ENCODE measurements around the gene AKAP14. TPM values are rescaled to one million over a fixed set of nuclear protein-coding genes. Genes with fewer than 3 reads are reported as not detected.
A peak's percentile ranks its signal among the peaks of the same experiment; 100 is the strongest.

AKAP14 gene
- total RNA-seq, 2 experiments from 2014 or later, result not detected

GRCh38 chrX:119935215-119935874 is 39.7 kb downstream of the AKAP14 start:
- Histone ChIP-seq H4K20me1 (ENCODE audit: insufficient read depth, low read length) (no peaks in the 10 kb centered on the region), H2AFZ (ENCODE audit: low read length) (no peak overlapping the region), H3K9me3 (ENCODE audit: low read length) (no peaks in the 10 kb centered on the region), H3K79me2 (ENCODE audit: insufficient read depth, low read depth, low read length) (no peaks in the 10 kb centered on the region), H3K36me3 (ENCODE audit: insufficient read depth, low read length) (peaks cover 27% of the 10 kb centered on the region), H3K4me1 (ENCODE audit: insufficient read depth, low read length, poor library complexity, severe bottlenecking) (no peaks in the 10 kb centered on the region), H3K4me2 (ENCODE audit: low read length) (no peak overlapping the region), H3K4me3 (ENCODE audit: low read depth, low read length, poor library complexity, severe bottlenecking) (no peak overlapping the region), H3K27ac (ENCODE audit: low read depth, low read length, poor library complexity, severe bottlenecking) (no peak overlapping the region), H3K9me2 (ENCODE audit: insufficient read depth, low read length) (no peaks in the 10 kb centered on the region)
- POLR2A ChIA-PET, result no interaction called here
- TF ChIP-seq CTCF (conservative IDR thresholded peaks at IDR 0.05; ENCODE audit: low read length) (no peak), EZH2phosphoT487 (IDR thresholded peaks at IDR 0.05; ENCODE audit: borderline replicate concordance, low read depth, low read length) (no peak)
- intact Hi-C loops (cut with micrococcal nuclease; ENCODE audit: unreplicated experiment), result no loop called here
- no TSS peak for BruUV-seq (replicated peaks)
- no peak for DNase-seq (ENCODE audit: low spot score)
- CTCF ChIA-PET (ENCODE audit: unreplicated experiment), result no interaction called here

- Histone ChIP-seq H3K4me2 (ENCODE audit: low read length) (peak overlapping the region; percentile 78; the same call in 1 of the 2 replicates), H3K36me3 (ENCODE audit: insufficient read depth, low read length) (0 out of 2 replicates have a peak, but pooled peaks cover 3% of the 10 kb centered on the region), H3K79me2 (ENCODE audit: insufficient read depth, low read depth, low read length) (peaks cover 18% of the 10 kb centered on the region; the same call in 1 of the 2 replicates), H3K4me1 (ENCODE audit: insufficient read depth, low read length, poor library complexity, severe bottlenecking) (peaks cover 16% of the 10 kb centered on the region), H2AFZ (ENCODE audit: low read length) (no peak overlapping the region), H3K27ac (ENCODE audit: low read depth, low read length, poor library complexity, severe bottlenecking) (no peak overlapping the region), H3K9me2 (ENCODE audit: insufficient read depth, low read length) (no peaks in the 10 kb centered on the region), H4K20me1 (ENCODE audit: insufficient read depth, low read length) (no peaks in the 10 kb centered on the region), H3K9me3 (ENCODE audit: low read length) (no peaks in the 10 kb centered on the region), H3K4me3 (ENCODE audit: low read depth, low read length, poor library complexity, severe bottlenecking) (no peak overlapping the region)
- no peak for DNase-seq (ENCODE audit: low spot score)
- intact Hi-C loops (cut with micrococcal nuclease; ENCODE audit: unreplicated experiment), result no loop called here
- CTCF ChIA-PET (ENCODE audit: unreplicated experiment), result no interaction called here
- POLR2A ChIA-PET, result no interaction called here
- BruUV-seq (replicated peaks), result no TSS peak
- no peak for TF ChIP-seq CTCF (conservative IDR thresholded peaks at IDR 0.05; ENCODE audit: low read length)
- TF ChIP-seq EZH2phosphoT487 (IDR thresholded peaks at IDR 0.05; ENCODE audit: borderline replicate concordance, low read depth, low read length), result no peak
Observed at GRCh38 chrX:119941336-119941735, 45.6 kb downstream of the AKAP14 start.

GRCh38 chrX:119942173-119942819 is 46.6 kb downstream of the AKAP14 start:
- TF ChIP-seq CTCF (conservative IDR thresholded peaks at IDR 0.05; ENCODE audit: low read length) (no peak), EZH2phosphoT487 (IDR thresholded peaks at IDR 0.05; ENCODE audit: borderline replicate concordance, low read depth, low read length) (no peak)
- Histone ChIP-seq H3K4me2 (ENCODE audit: low read length) (peak overlapping the region; percentile 78), H3K4me3 (ENCODE audit: low read depth, low read length, poor library complexity, severe bottlenecking) (peak overlapping the region; percentile 88), H2AFZ (ENCODE audit: low read length) (no peak overlapping the region), H3K36me3 (ENCODE audit: insufficient read depth, low read length) (0 out of 2 replicates have a peak, but pooled peaks cover 3% of the 10 kb centered on the region), H3K9me3 (ENCODE audit: low read length) (no peaks in the 10 kb centered on the region), H3K27ac (ENCODE audit: low read depth, low read length, poor library complexity, severe bottlenecking) (peak overlapping the region; percentile 74), H3K9me2 (ENCODE audit: insufficient read depth, low read length) (no peaks in the 10 kb centered on the region), H4K20me1 (ENCODE audit: insufficient read depth, low read length) (no peaks in the 10 kb centered on the region), H3K79me2 (ENCODE audit: insufficient read depth, low read depth, low read length) (peaks cover 18% of the 10 kb centered on the region; the same call in 1 of the 2 replicates), H3K4me1 (ENCODE audit: insufficient read depth, low read length, poor library complexity, severe bottlenecking) (peaks cover 16% of the 10 kb centered on the region)
- POLR2A ChIA-PET, result interaction anchor here (0.7 kb wide), 1 partner anchor 52 kb away, joined by 3 read pairs; no protein-coding TSS in a partner anchor
- intact Hi-C loops (cut with micrococcal nuclease; ENCODE audit: unreplicated experiment), result no loop called here
- BruUV-seq (replicated peaks), result no TSS peak
- CTCF ChIA-PET (ENCODE audit: unreplicated experiment), result no interaction called here
- DNase-seq (ENCODE audit: low spot score), result no peak
